HG03469 (cell line): Measurements from ENCODE around the gene COX20.
A peak's percentile ranks its signal among the peaks of the same experiment; 100 is the strongest.

Source experiments
- ATAC-seq: cut with Tn5 transposase; IDR thresholded peaks from one replicate; pipeline ENCODE4 v1.9.1; 2021; ENCODE audit warnings: mild to moderate bottlenecking, moderate library complexity, moderate number of reproducible peaks; ENCODE audit not compliant: unreplicated experiment

Gene COX20

GRCh38 chr1:244850099-244850852, 14.8 kb downstream of the COX20 start:
- no peak for ATAC-seq

GRCh38 chr1:244850896-244851295, 15.4 kb downstream of the COX20 start:
- ATAC-seq = no peak

- no peak for ATAC-seq
Measured at GRCh38 chr1:244851546-244852231, 16.2 kb downstream of the COX20 start.

GRCh38 chr1:244852694-244853093, 17.2 kb downstream of the COX20 start:
- no peak for ATAC-seq

GRCh38 chr1:244854166-244854565, 18.7 kb downstream of the COX20 start:
- no peak for ATAC-seq

- ATAC-seq = no peak
Measured at GRCh38 chr1:244854865-244855578, 19.6 kb downstream of the COX20 start.

- ATAC-seq = no peak
Measured at GRCh38 chr1:244857761-244858160, 22.3 kb downstream of the COX20 start.

GRCh38 chr1:244858357-244858756, 22.9 kb downstream of the COX20 start:
- no peak for ATAC-seq

- ATAC-seq = no peak
Measured at GRCh38 chr1:244860078-244860477, 24.6 kb downstream of the COX20 start.

GRCh38 chr1:244860914-244861610, 25.6 kb downstream of the COX20 start:
- ATAC-seq = no peak

GRCh38 chr1:244861683-244862082, 26.2 kb downstream of the COX20 start:
- ATAC-seq = no peak

GRCh38 chr1:244862354-244862698, 26.9 kb downstream of the COX20 start:
- ATAC-seq = no peak

GRCh38 chr1:244862699-244863490, 27.4 kb downstream of the COX20 start:
- ATAC-seq = peak; percentile 47

GRCh38 chr1:244863491-244864252, 28.2 kb downstream of the COX20 start:
- peak; percentile 0 for ATAC-seq

- ATAC-seq = peak; percentile 65
Measured at GRCh38 chr1:244864253-244865027, 29.0 kb downstream of the COX20 start, which contains the start of gene HNRNPU. HNRNPU (minus strand) TSS chr1:244864543; CDS start chr1:244864307, 236 bp downstream.

- no peak for ATAC-seq
Measured at GRCh38 chr1:244865028-244865371, 29.5 kb downstream of the COX20 start.

GRCh38 chr1:244865820-244866219, 30.4 kb downstream of the COX20 start:
- no peak for ATAC-seq

GRCh38 chr1:244866355-244866754, 30.9 kb downstream of the COX20 start:
- ATAC-seq = no peak
